ENCODE measurements around the gene GZF1.

GRCh38 chr20:23344336-23344735 is 17.6 kb upstream of the GZF1 start:
- TF ChIP-seq, protein P1, sequence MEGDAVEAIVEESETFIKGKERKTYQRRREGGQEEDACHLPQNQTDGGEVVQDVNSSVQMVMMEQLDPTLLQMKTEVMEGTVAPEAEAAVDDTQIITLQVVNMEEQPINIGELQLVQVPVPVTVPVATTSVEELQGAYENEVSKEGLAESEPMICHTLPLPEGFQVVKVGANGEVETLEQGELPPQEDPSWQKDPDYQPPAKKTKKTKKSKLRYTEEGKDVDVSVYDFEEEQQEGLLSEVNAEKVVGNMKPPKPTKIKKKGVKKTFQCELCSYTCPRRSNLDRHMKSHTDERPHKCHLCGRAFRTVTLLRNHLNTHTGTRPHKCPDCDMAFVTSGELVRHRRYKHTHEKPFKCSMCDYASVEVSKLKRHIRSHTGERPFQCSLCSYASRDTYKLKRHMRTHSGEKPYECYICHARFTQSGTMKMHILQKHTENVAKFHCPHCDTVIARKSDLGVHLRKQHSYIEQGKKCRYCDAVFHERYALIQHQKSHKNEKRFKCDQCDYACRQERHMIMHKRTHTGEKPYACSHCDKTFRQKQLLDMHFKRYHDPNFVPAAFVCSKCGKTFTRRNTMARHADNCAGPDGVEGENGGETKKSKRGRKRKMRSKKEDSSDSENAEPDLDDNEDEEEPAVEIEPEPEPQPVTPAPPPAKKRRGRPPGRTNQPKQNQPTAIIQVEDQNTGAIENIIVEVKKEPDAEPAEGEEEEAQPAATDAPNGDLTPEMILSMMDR (IDR thresholded peaks at IDR 0.05; ENCODE audit: insufficient read depth, low read depth, low read length) = no peak
- TF ChIP-seq EZH2 (IDR thresholded peaks at IDR 0.05; ENCODE audit: insufficient read depth, low read length) = no peak

All from astrocyte (in vitro differentiated cells and primary cell).